HEK293 (cell line): ENCODE results near the gene ABCA7.

ENCODE experiments used
- GLIS1 ChIP-seq: fragments of 450-650 bp; formaldehyde crosslinking; IDR thresholded peaks from 2 replicates; pipeline ENCODE4 v1.5.1; 2016; ENCODE audit warnings: missing biosample characterization, missing genetic modification characterization
- GLIS2 ChIP-seq: fragments of 450-650 bp; formaldehyde crosslinking; IDR thresholded peaks from 2 replicates; pipeline ENCODE4 v1.5.1; 2016; ENCODE audit warnings: missing biosample characterization, missing genetic modification characterization
- HOXA7 ChIP-seq: sonication (generic); formaldehyde crosslinking; IDR thresholded peaks from 2 replicates; pipeline ENCODE4 v1.8.1; 2022; ENCODE audit warnings: missing genetic modification reagents, borderline replicate concordance
- YY1 ChIP-seq: fragments of 450-650 bp; formaldehyde crosslinking; IDR thresholded peaks from 2 replicates; pipeline ENCODE4 v1.5.1; 2018; ENCODE audit warnings: missing biosample characterization, missing genetic modification characterization
- ZBTB17 ChIP-seq: fragments of 450-650 bp; formaldehyde crosslinking; IDR thresholded peaks from 2 replicates; pipeline ENCODE4 v1.5.1; 2016; ENCODE audit warnings: missing biosample characterization, missing genetic modification characterization
- ZIC2 ChIP-seq: fragments of 450-650 bp; formaldehyde crosslinking; IDR thresholded peaks from 2 replicates; pipeline ENCODE4 v1.5.1; 2016; ENCODE audit warnings: missing biosample characterization, missing genetic modification characterization
- ZNF112 ChIP-seq: fragments of 450-650 bp; formaldehyde crosslinking; IDR thresholded peaks from 2 replicates; pipeline ENCODE4 v1.5.0; 2017; ENCODE audit warnings: missing biosample characterization, missing genetic modification characterization
- ZNF169 ChIP-seq: fragments of 450-650 bp; formaldehyde crosslinking; IDR thresholded peaks from 2 replicates; pipeline ENCODE4 v1.5.1; 2016; ENCODE audit warnings: missing biosample characterization, missing genetic modification characterization
- ZNF202 ChIP-seq: fragments of 450-650 bp; formaldehyde crosslinking; IDR thresholded peaks from 2 replicates; pipeline ENCODE4 v1.5.1; 2016; ENCODE audit warnings: missing biosample characterization, missing genetic modification characterization, borderline replicate concordance
- ZNF280D ChIP-seq: fragments of 450-650 bp; formaldehyde crosslinking; IDR thresholded peaks from 2 replicates; pipeline ENCODE4 v1.5.1; 2016; ENCODE audit warnings: missing biosample characterization, missing genetic modification characterization
- ZNF311 ChIP-seq: fragments of 450-650 bp; formaldehyde crosslinking; IDR thresholded peaks from 2 replicates; pipeline ENCODE4 v1.5.1; 2017; ENCODE audit warnings: missing biosample characterization, missing genetic modification characterization, borderline replicate concordance
- ZNF501 ChIP-seq: fragments of 450-650 bp; formaldehyde crosslinking; IDR thresholded peaks from 2 replicates; pipeline ENCODE4 v1.5.1; 2016; ENCODE audit warnings: missing biosample characterization, missing genetic modification characterization
- ZNF514 ChIP-seq: fragments of 450-650 bp; formaldehyde crosslinking; IDR thresholded peaks from 2 replicates; pipeline ENCODE4 v1.5.1; 2016; ENCODE audit warnings: missing biosample characterization, missing genetic modification characterization
- ZNF521 ChIP-seq: fragments of 450-650 bp; formaldehyde crosslinking; IDR thresholded peaks from 2 replicates; pipeline ENCODE4 v1.5.1; 2017; ENCODE audit warnings: missing biosample characterization, mild to moderate bottlenecking, missing genetic modification characterization
- ZNF560 ChIP-seq: fragments of 450-650 bp; formaldehyde crosslinking; IDR thresholded peaks from 2 replicates; pipeline ENCODE4 v1.5.1; 2017; ENCODE audit warnings: missing biosample characterization, missing genetic modification characterization, borderline replicate concordance
- ZNF600 ChIP-seq: fragments of 450-650 bp; formaldehyde crosslinking; IDR thresholded peaks from 2 replicates; pipeline ENCODE4 v1.5.1; 2016; ENCODE audit warnings: missing biosample characterization, missing genetic modification characterization
- ZNF626 ChIP-seq: fragments of 450-650 bp; sonication (Bioruptor Pico); formaldehyde crosslinking; IDR thresholded peaks from 2 replicates; pipeline ENCODE4 v1.5.1; 2018; ENCODE audit warnings: missing biosample characterization, missing genetic modification characterization, inconsistent platforms
- ZNF677 ChIP-seq: fragments of 450-650 bp; IDR thresholded peaks from 2 replicates; pipeline ENCODE4 v1.5.0; 2018; ENCODE audit warnings: missing biosample characterization, mild to moderate bottlenecking, missing genetic modification characterization, moderate library complexity
- ZNF791 ChIP-seq: fragments of 450-650 bp; formaldehyde crosslinking; IDR thresholded peaks from 2 replicates; pipeline ENCODE4 v1.5.1; 2016; ENCODE audit warnings: missing biosample characterization, missing genetic modification characterization
- TF ChIP-seq, protein P1 (sequence below): fragments of 450-650 bp; formaldehyde crosslinking; IDR thresholded peaks from 2 replicates; pipeline ENCODE4 v1.5.1; 2016; ENCODE audit warnings: missing biosample characterization, missing genetic modification characterization
- TF ChIP-seq, protein P2 (sequence below): fragments of 450-650 bp; formaldehyde crosslinking; IDR thresholded peaks from 2 replicates; pipeline ENCODE4 v1.5.1; 2016; ENCODE audit warnings: missing biosample characterization, missing genetic modification characterization, low read depth
- TF ChIP-seq, protein P3 (sequence below): fragments of 450-650 bp; formaldehyde crosslinking; conservative IDR thresholded peaks from 2 replicates; pipeline ENCODE4 v1.5.1; 2016; ENCODE audit warnings: low read depth, missing biosample characterization, missing genetic modification characterization
- TF ChIP-seq, protein P4 (sequence below): fragments of 450-650 bp; formaldehyde crosslinking; IDR thresholded peaks from 2 replicates; pipeline ENCODE4 v1.5.0; 2017; ENCODE audit warnings: missing biosample characterization, missing genetic modification characterization, borderline replicate concordance

ABCA7 gene

DNA sequence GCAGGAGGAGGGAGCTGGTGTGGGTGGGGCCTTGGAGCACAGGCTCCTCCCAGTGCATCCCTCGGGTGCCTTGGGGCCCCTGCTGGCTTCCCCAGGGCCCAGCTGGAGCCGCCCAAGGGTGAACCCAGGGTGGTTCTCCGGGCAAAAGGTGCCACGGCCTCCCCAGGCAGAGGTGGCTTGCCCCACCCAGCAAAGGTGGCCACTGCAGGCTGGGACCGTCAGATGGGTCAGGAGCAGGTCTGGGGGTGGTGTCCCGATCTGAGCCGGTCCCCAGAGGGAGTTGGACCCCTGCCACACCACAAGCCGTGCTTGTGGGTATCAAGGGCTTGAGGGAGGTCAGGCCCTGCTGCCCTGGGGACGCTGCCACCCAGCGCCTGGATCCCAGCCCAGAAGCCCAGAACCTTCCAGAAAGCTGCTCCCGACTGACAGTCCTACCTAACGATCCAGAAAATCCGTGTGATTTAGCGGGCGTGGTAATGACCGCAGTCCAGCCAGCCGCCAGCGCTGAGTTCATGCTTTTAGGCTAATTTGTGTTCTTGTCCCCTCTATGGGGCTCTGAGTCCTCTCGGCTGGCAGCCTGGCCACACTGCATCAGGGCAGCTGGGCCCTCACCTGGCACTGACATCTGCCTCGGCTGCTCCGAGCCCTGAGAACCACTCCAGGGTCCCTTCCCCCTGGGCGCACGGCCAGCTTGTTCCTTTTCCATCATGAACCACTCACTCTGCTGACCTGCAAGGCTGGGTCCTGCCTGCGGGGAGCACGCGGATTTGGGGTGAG lies 44.7 kb upstream of the ABCA7 start (continued):
- TF ChIP-seq ZNF677 (no peak), ZNF280D (tag by site-specific recombination) (no peak), ZNF311 (tag by site-specific recombination) (no peak), ZBTB17 (tag by site-specific recombination) (peak; percentile 67), ZNF169 (tag by site-specific recombination) (no peak), GLIS2 (tag by site-specific recombination) (peak; percentile 60), ZNF202 (tag by site-specific recombination) (no peak), ZNF521 (no peak), ZIC2 (tag by site-specific recombination) (peak; percentile 72), ZNF626 (no peak), ZNF501 (tag by site-specific recombination) (no peak), ZNF514 (no peak), HOXA7 (CRISPR knock-in tag) (no peak), ZNF112 (tag by site-specific recombination) (no peak), ZNF600 (tag by site-specific recombination) (0 out of 2 replicates have a peak, but pooled peaks have one; percentile 13), GLIS1 (peak; percentile 94), ZNF791 (tag by site-specific recombination) (no peak), ZNF560 (tag by site-specific recombination) (no peak), YY1 (no peak)
- TF ChIP-seq, protein P1, sequence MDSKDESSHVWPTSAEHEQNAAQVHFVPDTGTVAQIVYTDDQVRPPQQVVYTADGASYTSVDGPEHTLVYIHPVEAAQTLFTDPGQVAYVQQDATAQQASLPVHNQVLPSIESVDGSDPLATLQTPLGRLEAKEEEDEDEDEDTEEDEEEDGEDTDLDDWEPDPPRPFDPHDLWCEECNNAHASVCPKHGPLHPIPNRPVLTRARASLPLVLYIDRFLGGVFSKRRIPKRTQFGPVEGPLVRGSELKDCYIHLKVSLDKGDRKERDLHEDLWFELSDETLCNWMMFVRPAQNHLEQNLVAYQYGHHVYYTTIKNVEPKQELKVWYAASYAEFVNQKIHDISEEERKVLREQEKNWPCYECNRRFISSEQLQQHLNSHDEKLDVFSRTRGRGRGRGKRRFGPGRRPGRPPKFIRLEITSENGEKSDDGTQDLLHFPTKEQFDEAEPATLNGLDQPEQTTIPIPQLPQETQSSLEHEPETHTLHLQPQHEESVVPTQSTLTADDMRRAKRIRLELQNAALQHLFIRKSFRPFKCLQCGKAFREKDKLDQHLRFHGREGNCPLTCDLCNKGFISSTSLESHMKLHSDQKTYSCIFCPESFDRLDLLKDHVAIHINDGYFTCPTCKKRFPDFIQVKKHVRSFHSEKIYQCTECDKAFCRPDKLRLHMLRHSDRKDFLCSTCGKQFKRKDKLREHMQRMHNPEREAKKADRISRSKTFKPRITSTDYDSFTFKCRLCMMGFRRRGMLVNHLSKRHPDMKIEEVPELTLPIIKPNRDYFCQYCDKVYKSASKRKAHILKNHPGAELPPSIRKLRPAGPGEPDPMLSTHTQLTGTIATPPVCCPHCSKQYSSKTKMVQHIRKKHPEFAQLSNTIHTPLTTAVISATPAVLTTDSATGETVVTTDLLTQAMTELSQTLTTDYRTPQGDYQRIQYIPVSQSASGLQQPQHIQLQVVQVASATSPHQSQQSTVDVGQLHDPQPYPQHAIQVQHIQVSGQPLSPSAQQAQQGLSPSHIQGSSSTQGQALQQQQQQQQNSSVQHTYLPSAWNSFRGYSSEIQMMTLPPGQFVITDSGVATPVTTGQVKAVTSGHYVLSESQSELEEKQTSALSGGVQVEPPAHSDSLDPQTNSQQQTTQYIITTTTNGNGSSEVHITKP: 0 out of 2 replicates have a peak, but pooled peaks have one; percentile 10
- TF ChIP-seq, protein P2, sequence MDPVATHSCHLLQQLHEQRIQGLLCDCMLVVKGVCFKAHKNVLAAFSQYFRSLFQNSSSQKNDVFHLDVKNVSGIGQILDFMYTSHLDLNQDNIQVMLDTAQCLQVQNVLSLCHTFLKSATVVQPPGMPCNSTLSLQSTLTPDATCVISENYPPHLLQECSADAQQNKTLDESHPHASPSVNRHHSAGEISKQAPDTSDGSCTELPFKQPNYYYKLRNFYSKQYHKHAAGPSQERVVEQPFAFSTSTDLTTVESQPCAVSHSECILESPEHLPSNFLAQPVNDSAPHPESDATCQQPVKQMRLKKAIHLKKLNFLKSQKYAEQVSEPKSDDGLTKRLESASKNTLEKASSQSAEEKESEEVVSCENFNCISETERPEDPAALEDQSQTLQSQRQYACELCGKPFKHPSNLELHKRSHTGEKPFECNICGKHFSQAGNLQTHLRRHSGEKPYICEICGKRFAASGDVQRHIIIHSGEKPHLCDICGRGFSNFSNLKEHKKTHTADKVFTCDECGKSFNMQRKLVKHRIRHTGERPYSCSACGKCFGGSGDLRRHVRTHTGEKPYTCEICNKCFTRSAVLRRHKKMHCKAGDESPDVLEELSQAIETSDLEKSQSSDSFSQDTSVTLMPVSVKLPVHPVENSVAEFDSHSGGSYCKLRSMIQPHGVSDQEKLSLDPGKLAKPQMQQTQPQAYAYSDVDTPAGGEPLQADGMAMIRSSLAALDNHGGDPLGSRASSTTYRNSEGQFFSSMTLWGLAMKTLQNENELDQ: no peak
- TF ChIP-seq, protein P3, sequence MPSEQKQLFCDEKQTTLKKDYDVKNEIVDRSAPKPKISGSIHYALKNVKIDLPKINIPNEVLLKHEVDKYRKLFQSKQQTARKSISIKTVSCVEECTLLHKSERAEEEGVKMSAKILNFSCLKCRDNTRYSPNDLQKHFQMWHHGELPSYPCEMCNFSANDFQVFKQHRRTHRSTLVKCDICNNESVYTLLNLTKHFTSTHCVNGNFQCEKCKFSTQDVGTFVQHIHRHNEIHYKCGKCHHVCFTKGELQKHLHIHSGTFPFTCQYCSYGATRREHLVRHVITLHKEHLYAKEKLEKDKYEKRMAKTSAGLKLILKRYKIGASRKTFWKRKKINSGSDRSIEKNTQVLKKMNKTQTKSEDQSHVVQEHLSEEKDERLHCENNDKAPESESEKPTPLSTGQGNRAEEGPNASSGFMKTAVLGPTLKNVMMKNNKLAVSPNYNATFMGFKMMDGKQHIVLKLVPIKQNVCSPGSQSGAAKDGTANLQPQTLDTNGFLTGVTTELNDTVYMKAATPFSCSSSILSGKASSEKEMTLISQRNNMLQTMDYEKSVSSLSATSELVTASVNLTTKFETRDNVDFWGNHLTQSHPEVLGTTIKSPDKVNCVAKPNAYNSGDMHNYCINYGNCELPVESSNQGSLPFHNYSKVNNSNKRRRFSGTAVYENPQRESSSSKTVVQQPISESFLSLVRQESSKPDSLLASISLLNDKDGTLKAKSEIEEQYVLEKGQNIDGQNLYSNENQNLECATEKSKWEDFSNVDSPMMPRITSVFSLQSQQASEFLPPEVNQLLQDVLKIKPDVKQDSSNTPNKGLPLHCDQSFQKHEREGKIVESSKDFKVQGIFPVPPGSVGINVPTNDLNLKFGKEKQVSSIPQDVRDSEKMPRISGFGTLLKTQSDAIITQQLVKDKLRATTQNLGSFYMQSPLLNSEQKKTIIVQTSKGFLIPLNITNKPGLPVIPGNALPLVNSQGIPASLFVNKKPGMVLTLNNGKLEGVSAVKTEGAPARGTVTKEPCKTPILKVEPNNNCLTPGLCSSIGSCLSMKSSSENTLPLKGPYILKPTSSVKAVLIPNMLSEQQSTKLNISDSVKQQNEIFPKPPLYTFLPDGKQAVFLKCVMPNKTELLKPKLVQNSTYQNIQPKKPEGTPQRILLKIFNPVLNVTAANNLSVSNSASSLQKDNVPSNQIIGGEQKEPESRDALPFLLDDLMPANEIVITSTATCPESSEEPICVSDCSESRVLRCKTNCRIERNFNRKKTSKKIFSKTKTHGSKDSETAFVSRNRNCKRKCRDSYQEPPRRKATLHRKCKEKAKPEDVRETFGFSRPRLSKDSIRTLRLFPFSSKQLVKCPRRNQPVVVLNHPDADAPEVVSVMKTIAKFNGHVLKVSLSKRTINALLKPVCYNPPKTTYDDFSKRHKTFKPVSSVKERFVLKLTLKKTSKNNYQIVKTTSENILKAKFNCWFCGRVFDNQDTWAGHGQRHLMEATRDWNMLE (tag by site-specific recombination): no peak
- TF ChIP-seq, protein P4, sequence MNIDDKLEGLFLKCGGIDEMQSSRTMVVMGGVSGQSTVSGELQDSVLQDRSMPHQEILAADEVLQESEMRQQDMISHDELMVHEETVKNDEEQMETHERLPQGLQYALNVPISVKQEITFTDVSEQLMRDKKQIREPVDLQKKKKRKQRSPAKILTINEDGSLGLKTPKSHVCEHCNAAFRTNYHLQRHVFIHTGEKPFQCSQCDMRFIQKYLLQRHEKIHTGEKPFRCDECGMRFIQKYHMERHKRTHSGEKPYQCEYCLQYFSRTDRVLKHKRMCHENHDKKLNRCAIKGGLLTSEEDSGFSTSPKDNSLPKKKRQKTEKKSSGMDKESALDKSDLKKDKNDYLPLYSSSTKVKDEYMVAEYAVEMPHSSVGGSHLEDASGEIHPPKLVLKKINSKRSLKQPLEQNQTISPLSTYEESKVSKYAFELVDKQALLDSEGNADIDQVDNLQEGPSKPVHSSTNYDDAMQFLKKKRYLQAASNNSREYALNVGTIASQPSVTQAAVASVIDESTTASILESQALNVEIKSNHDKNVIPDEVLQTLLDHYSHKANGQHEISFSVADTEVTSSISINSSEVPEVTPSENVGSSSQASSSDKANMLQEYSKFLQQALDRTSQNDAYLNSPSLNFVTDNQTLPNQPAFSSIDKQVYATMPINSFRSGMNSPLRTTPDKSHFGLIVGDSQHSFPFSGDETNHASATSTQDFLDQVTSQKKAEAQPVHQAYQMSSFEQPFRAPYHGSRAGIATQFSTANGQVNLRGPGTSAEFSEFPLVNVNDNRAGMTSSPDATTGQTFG (tag by site-specific recombination): no peak
